B cell (primary cell): ENCODE results near the gene SIL1. TPM values are rescaled to one million over a fixed set of nuclear protein-coding genes. Genes with fewer than 3 reads are reported as not detected.

Experiments
- ATAC-seq: fragments of 200-7000 bp; cut with Tn5 transposase; one replicate; pipeline ENCODE4 v1.10.0; 2021; ENCODE audit warnings: low read depth, mild to moderate bottlenecking, moderate number of reproducible peaks, moderate library complexity
- CTCF ChIA-PET: fragments of 350-600 bp; sonication (Branson Sonifier 250); formaldehyde crosslinking; loops from one replicate; lab custom pipeline; 2021; ENCODE audit warnings: antibody characterized with exemption, inconsistent platforms; lab: Charles Lee
- POLR2A ChIA-PET: fragments of 350-600 bp; sonication (Branson Sonifier 250); formaldehyde crosslinking; loops from one replicate; lab custom pipeline; 2021; ENCODE audit warnings: antibody characterized with exemption; lab: Charles Lee
- DNase-seq: peaks from one replicate; pipeline ENCODE4 v3.0.0; 2013
- H2AFZ ChIP-seq: 2 replicates; pipeline ENCODE4 v1.6.1; 2012; ENCODE audit warnings: mild to moderate bottlenecking, low read depth, low read length; ENCODE audit not compliant: insufficient read depth, poor library complexity, severe bottlenecking
- H3K27ac ChIP-seq, 2 donors: 1 replicate in 1 of 2; 2 replicates in 1 of 2; pipeline ENCODE4 v1.5.1; 2012 to 2013; ENCODE audit warnings: low read length in 2 of 2, mild to moderate bottlenecking in 2 of 2, moderate library complexity in 1 of 2
- H3K27me3 ChIP-seq, 4 experiments: fragments of 200-600 bp in 1 of 4; sonication (generic) in 1 of 4; replicated peaks in 1 of 4; 1 replicate in 2 of 4; 2 replicates in 2 of 4; pipeline versions ENCODE4 v1.6.1 to v1.7.0; 2013 to 2016; ENCODE audit warnings: low read length in 3 of 4, mild to moderate bottlenecking in 2 of 4, mixed read lengths in 1 of 4, moderate library complexity in 1 of 4; ENCODE audit not compliant: insufficient read depth in 4 of 4, control insufficient read depth in 3 of 4; ENCODE audit errors: control extremely low read depth in 1 of 4
- H3K36me3 ChIP-seq, 2 experiments: replicated peaks in 1 of 2; 1 replicate in 1 of 2; 2 replicates in 1 of 2; pipeline versions ENCODE4 v1.6.1 to v1.7.1; 2013; ENCODE audit warnings: low read length in 1 of 2; ENCODE audit not compliant: insufficient read depth in 2 of 2, control insufficient read depth in 1 of 2; ENCODE audit errors: control extremely low read depth in 1 of 2, extremely low read depth in 1 of 2
- H3K4me1 ChIP-seq, 2 donors: fragments of 200-600 bp in 1 of 2; sonication (generic) in 1 of 2; 1 replicate in 1 of 2; 2 replicates in 1 of 2; pipeline versions ENCODE4 v1.5.1 to v1.6.1; 2013 to 2017; ENCODE audit warnings: low read length in 2 of 2; ENCODE audit not compliant: control insufficient read depth in 2 of 2, insufficient read depth in 2 of 2
- H3K4me2 ChIP-seq: replicated peaks from 2 replicates; pipeline ENCODE3; 2012; ENCODE audit warnings: mild to moderate bottlenecking, low read depth, low read length; ENCODE audit not compliant: poor library complexity, severe bottlenecking
- H3K4me3 ChIP-seq, 5 experiments: fragments of 200-600 bp in 1 of 5; sonication (generic) in 1 of 5; 1 replicate in 3 of 5; 2 replicates in 2 of 5; pipeline versions ENCODE4 v1.5.1 to v1.7.0; 2011 to 2016; ENCODE audit warnings: low read length in 4 of 5, mild to moderate bottlenecking in 4 of 5, low read depth in 2 of 5, control low read depth in 1 of 5, moderate library complexity in 1 of 5; ENCODE audit not compliant: insufficient read depth in 1 of 5; ENCODE audit errors: control extremely low read depth in 1 of 5, extremely low read depth in 1 of 5
- H3K79me2 ChIP-seq: fragments of 200-600 bp; sonication (generic); one replicate; pipeline ENCODE4 v1.6.0; 2016; ENCODE audit warnings: low read length; ENCODE audit not compliant: control insufficient read depth, insufficient read depth
- H3K9ac ChIP-seq: fragments of 200-600 bp; sonication (generic); 2 replicates; pipeline ENCODE4 v1.6.1; 2017; ENCODE audit warnings: mild to moderate bottlenecking, low read length, moderate library complexity
- H3K9me3 ChIP-seq, 3 donors: one replicate each; pipeline versions ENCODE4 v1.6.1 to v1.7.1; 2013; ENCODE audit warnings: low read length in 2 of 3; ENCODE audit not compliant: control insufficient read depth in 2 of 3, insufficient read depth in 1 of 3; ENCODE audit errors: control extremely low read depth in 1 of 3
- H4K20me1 ChIP-seq: 2 replicates; pipeline ENCODE4 v1.6.0; 2012; ENCODE audit warnings: mild to moderate bottlenecking, low read length; ENCODE audit not compliant: insufficient read depth, control insufficient read depth, poor library complexity, severe bottlenecking
- H3K27ac Mint-ChIP-seq: one replicate; pipeline ENCODE4 v1.8.0; 2021; ENCODE audit warnings: mixed read lengths
- H3K27me3 Mint-ChIP-seq: one replicate; pipeline ENCODE4 v1.8.0; 2021; ENCODE audit warnings: mixed read lengths
- H3K4me1 Mint-ChIP-seq: one replicate; pipeline ENCODE4 v1.8.0; 2021; ENCODE audit warnings: mixed read lengths
- H3K4me3 Mint-ChIP-seq: one replicate; pipeline ENCODE4 v1.8.0; 2021; ENCODE audit warnings: mixed read lengths
- H3K9me3 Mint-ChIP-seq: one replicate; pipeline ENCODE4 v1.8.0; 2022; ENCODE audit warnings: mixed read lengths; ENCODE audit not compliant: insufficient read depth
- EZH2 ChIP-seq: IDR thresholded peaks from 2 replicates; pipeline ENCODE4 v1.6.1; 2012; ENCODE audit warnings: borderline replicate concordance, low read depth, mild to moderate bottlenecking, moderate library complexity, low read length; ENCODE audit not compliant: insufficient read depth, poor library complexity, severe bottlenecking
- WGBS: methylation state at CpG from one replicate; pipeline ENCODE4 v1.1.5; 2013; ENCODE audit warnings: missing lambda C conversion rate; ENCODE audit not compliant: insufficient coverage; 5-methylcytosine and 5-hydroxymethylcytosine counted together
- intact Hi-C: fragments of 100-400 bp; cut with micrococcal nuclease; formaldehyde crosslinking; loops from one replicate; pipeline ENCODE4 v1.10.0; 2022
- polyA plus RNA-seq: library from polyadenylated mRNA; depleted of rRNA; stranded (reverse); fragments of >200 nt; gene quantifications from 2 replicates; pipeline ENCODE4 v1.2.3, GENCODE V29; 2012
- total RNA-seq, 2 donors: library from RNA; stranded (reverse); fragments of 120-200 nt in 1 of 2; gene quantifications; 1 replicate in 1 of 2; 2 replicates in 1 of 2; pipeline versions ENCODE4 v1.2.3 to v1.2.4, GENCODE V29; 2013 to 2022
- TF ChIP-seq, protein P1 (sequence below): fragments of 200-600 bp; IDR thresholded peaks from one replicate; pipeline ENCODE4 v1.8.0; 2022; ENCODE audit warnings: antibody characterized with exemption, mild to moderate bottlenecking

Gene SIL1
- total and polyA plus RNA-seq, 2 donors (not counting 1 experiment from before 2014, with no cell fraction given): 16.9 to 19.8 TPM

DNA sequence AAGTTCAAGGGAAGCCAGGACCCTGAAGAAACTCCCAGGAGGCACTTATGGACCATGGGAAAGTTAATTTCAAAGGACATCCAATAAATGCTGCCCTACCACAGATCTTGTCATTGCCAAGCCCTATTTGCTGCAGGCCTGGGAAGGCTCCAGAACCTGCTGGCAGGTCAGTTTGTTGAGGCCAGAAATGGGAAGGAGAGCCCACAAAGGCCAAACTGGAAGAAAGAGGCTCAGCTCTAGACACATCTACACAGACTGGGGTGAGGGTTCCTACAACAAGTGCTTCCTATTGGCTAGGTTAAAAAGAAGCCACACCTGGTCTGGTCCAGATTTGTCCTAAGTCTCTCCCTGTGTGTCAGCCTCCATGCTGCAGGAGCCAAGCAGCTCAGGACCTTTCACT, 94.4 kb downstream of the SIL1 start:
- Mint-ChIP-seq H3K27me3 (no peaks in the 10 kb centered on the region), H3K4me1 (no peaks in the 10 kb centered on the region), H3K9me3 (no peaks in the 10 kb centered on the region), H3K27ac (no peak overlapping the region), H3K4me3 (no peak overlapping the region)
- ATAC-seq (no peak), DNase-seq (no peak)
- Histone ChIP-seq H3K9ac (no peak overlapping the region), H4K20me1 (no peaks in the 10 kb centered on the region), H3K9me3 (no peaks in the 10 kb centered on the region), H3K36me3 (no peaks in the 10 kb centered on the region), H3K27me3 (no peaks in the 10 kb centered on the region), H3K27ac (no peak overlapping the region), H2AFZ (no peak overlapping the region), H3K4me3 (no peak overlapping the region), H3K4me2 (no peak overlapping the region), H3K4me1 (no peaks in the 10 kb centered on the region), H3K79me2 (no peaks in the 10 kb centered on the region)
- no peak for TF ChIP-seq EZH2
- intact Hi-C loops: no loop called here
- CTCF ChIA-PET: no interaction called here
- POLR2A ChIA-PET: no interaction called here

DNA sequence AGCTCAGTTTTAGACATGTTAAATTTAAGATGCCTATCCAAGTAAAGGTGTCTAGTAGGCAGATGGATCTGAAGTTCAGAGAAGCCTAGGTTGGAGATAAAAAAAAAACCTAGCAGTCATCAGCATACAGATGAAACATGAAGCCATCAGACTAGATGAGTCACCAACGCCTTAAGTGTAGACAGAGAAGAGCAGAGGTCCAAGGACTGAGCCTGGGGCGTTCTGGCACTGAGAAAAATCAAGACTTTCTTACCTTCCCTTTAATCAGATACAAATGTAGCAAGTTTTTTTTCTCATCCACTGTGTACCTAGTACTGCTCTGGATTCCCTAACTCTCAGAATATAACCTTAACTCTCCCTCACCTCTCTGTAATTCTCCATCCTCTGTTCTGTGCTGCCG, 97.3 kb downstream of the SIL1 start:
- no peaks in the 10 kb centered on the region for H3K36me3 ChIP-seq
- Mint-ChIP-seq H3K9me3 (no peaks in the 10 kb centered on the region), H3K27me3 (no peaks in the 10 kb centered on the region), H3K4me1 (peaks cover 3% of the 10 kb centered on the region), H3K4me3 (no peak overlapping the region), H3K27ac (no peak overlapping the region)
- no peak overlapping the region for H3K27ac ChIP-seq
- TF ChIP-seq, protein P1, sequence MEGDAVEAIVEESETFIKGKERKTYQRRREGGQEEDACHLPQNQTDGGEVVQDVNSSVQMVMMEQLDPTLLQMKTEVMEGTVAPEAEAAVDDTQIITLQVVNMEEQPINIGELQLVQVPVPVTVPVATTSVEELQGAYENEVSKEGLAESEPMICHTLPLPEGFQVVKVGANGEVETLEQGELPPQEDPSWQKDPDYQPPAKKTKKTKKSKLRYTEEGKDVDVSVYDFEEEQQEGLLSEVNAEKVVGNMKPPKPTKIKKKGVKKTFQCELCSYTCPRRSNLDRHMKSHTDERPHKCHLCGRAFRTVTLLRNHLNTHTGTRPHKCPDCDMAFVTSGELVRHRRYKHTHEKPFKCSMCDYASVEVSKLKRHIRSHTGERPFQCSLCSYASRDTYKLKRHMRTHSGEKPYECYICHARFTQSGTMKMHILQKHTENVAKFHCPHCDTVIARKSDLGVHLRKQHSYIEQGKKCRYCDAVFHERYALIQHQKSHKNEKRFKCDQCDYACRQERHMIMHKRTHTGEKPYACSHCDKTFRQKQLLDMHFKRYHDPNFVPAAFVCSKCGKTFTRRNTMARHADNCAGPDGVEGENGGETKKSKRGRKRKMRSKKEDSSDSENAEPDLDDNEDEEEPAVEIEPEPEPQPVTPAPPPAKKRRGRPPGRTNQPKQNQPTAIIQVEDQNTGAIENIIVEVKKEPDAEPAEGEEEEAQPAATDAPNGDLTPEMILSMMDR: no peak
- ChIA-PET POLR2A (no interaction called here), CTCF (no interaction called here)
- no peaks in the 10 kb centered on the region for H3K27me3 ChIP-seq
- H3K4me2 ChIP-seq: no peak overlapping the region
- H2AFZ ChIP-seq: no peak overlapping the region
- H3K9ac ChIP-seq: no peak overlapping the region
- DNase-seq: no peak
- no peaks in the 10 kb centered on the region for H3K9me3 ChIP-seq
- H3K4me1 ChIP-seq: no peaks in the 10 kb centered on the region
- no peak overlapping the region for H3K4me3 ChIP-seq
- intact Hi-C loops: no loop called here
- 90% methylated on average over 3 of the region's 3 CpGs for WGBS
- no peaks in the 10 kb centered on the region for H3K79me2 ChIP-seq
- ATAC-seq: no peak
- H4K20me1 ChIP-seq: no peaks in the 10 kb centered on the region
